Measurements from ENCODE around the gene ABCC8.

GRCh38 chr11:17449158-17449557 is 27.5 kb downstream of the ABCC8 start:
- TF ChIP-seq CTCF (conservative IDR thresholded peaks at IDR 0.05 in 1 of 2, IDR thresholded peaks at IDR 0.05 in 1 of 2; ENCODE audit: extremely low read depth in 1 of 2, insufficient read depth in 1 of 2, low read depth in 1 of 2, low read length in 2 of 2), result no peak
- no peak for TF ChIP-seq EZH2 (IDR thresholded peaks at IDR 0.05; ENCODE audit: borderline replicate concordance, low read length)

Measured in mammary epithelial cell (primary cell).